Placental pericyte (primary cell): ENCODE measurements around the gene ATP6V1G1. TPM values are rescaled to one million over a fixed set of nuclear protein-coding genes. Genes with fewer than 3 reads are reported as not detected.

Experiments
- small RNA-seq: library from RNA; depleted of rRNA; stranded (forward); fragments of <200 nt; gene quantifications from one replicate; pipeline ENCODE3, GENCODE V24; 2012; ENCODE audit warnings: low replicate concordance
- total RNA-seq: library from RNA; depleted of rRNA; stranded (reverse); fragments of >200 nt; gene quantifications from 2 replicates; pipeline ENCODE4 v1.2.3, GENCODE V29; 2012

ATP6V1G1 gene
- 140 and 211 TPM in 2 replicates for total RNA-seq

GRCh38 chr9:114587345-114588202 is at the start of gene ATP6V1G1:
TSS of gene ATP6V1G1 (plus strand) at chr9:114587769. CDS start at chr9:114587839, 70 bp downstream.

Small RNA genes within 50 kb of the gene (small RNA-seq; reads per million reads assigned to genes)
- not detected for gene RF00019

Other genes with a start within 250 kb of the ATP6V1G1 start
- gene AKNA, start 199.8 kb upstream of the ATP6V1G1 start, total RNA-seq = 12.9 and 26.7 TPM in 2 replicates
- 1.3 and 3.4 TPM in 2 replicates for gene WHRN, start 82.3 kb upstream of the ATP6V1G1 start, total RNA-seq
- gene TMEM268, start 23.5 kb downstream of the ATP6V1G1 start, total RNA-seq = 8.7 and 17.3 TPM in 2 replicates
- not detected in 2 replicates for gene TEX53, start 70.0 kb downstream of the ATP6V1G1 start, total RNA-seq
- not detected in 2 replicates for gene TEX48, start 94.4 kb downstream of the ATP6V1G1 start, total RNA-seq
- 17.5 and 40.2 TPM in 2 replicates for gene TNFSF15, start 218.3 kb downstream of the ATP6V1G1 start, total RNA-seq